ENCODE measurements around the gene WWOX. TPM values are rescaled to one million over a fixed set of nuclear protein-coding genes. Genes with fewer than 3 reads are reported as not detected.

WWOX gene
- total RNA-seq, 2 donors from 2014 or later = 30.0 to 35.4 TPM

DNA sequence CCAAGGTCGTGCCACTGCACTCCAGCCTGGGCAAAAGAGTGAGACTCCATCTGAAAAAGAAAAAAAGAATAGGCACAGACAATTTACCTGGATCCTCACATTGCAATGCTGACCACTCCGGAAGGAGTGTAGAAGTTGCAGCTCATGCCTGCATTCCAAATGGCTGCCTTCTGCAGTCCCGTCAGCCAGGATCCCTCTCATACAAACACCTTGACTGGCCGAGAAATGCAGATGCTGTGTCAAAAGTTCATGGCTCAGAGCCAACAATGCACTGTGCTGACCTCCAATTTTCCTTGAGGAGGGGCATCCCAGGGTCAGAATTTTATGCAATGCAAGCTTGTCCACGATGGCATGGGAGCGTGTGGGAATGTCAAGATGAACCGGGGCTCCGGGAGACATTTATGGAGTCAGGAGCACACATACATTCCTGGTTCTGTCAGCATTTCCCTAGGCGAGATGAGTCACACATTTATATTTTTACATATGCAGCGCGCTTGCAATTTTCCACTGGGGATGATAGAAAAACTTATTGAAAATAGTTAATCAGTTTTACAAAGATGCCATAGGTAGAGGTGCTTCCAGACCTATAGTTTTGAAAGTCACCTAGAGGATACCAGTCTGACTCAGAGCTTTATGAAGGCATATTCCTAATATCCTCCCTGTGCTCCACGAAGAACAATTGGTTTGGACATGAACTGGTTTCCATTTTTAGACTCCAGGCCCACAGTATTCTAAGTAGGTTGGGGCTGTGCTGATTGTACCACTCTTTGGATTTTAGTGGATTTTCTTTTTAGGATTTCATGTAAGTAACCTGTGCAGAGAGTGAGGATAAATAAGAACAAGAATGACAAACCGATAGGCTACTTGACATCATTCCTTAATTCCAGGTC lies 886.5 kb downstream of the WWOX start:
- Histone ChIP-seq H3K9ac (ENCODE audit: extremely low read depth, low read length, poor library complexity, severe bottlenecking) (no peak overlapping the region), H3K4me1 (ENCODE audit: control insufficient read depth, insufficient read depth, low read length) (no peaks in the 10 kb centered on the region), H3K9me3 (ENCODE audit: control insufficient read depth, low read length) (no peaks in the 10 kb centered on the region), H3K27ac (ENCODE audit: low read depth, low read length) (no peak overlapping the region), H3K36me3 (ENCODE audit: control insufficient read depth, insufficient read depth, low read length) (no peaks in the 10 kb centered on the region), H3K27me3 (ENCODE audit: control insufficient read depth, insufficient read depth, low read length, poor library complexity, severe bottlenecking) (no peaks in the 10 kb centered on the region), H3K4me3 (ENCODE audit: low read length) (no peak overlapping the region)
- DNase-seq = no peak
- peaks cover 2% of the 10 kb centered on the region for H3K27me3 Mint-ChIP-seq (ENCODE audit: insufficient read depth)
- H3K9me3 Mint-ChIP-seq = no peaks in the 10 kb centered on the region
- peaks cover 7% of the 10 kb centered on the region for H3K4me1 Mint-ChIP-seq
- no peak overlapping the region for H3K4me3 Mint-ChIP-seq
- WGBS, 2 experiments (ENCODE audit: insufficient coverage in 1 of 2, insufficient read length in 1 of 2) = 94 to 95% methylated on average over 7 to 13 of the region's 13 CpGs
- TF ChIP-seq, protein P1, sequence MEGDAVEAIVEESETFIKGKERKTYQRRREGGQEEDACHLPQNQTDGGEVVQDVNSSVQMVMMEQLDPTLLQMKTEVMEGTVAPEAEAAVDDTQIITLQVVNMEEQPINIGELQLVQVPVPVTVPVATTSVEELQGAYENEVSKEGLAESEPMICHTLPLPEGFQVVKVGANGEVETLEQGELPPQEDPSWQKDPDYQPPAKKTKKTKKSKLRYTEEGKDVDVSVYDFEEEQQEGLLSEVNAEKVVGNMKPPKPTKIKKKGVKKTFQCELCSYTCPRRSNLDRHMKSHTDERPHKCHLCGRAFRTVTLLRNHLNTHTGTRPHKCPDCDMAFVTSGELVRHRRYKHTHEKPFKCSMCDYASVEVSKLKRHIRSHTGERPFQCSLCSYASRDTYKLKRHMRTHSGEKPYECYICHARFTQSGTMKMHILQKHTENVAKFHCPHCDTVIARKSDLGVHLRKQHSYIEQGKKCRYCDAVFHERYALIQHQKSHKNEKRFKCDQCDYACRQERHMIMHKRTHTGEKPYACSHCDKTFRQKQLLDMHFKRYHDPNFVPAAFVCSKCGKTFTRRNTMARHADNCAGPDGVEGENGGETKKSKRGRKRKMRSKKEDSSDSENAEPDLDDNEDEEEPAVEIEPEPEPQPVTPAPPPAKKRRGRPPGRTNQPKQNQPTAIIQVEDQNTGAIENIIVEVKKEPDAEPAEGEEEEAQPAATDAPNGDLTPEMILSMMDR (conservative IDR thresholded peaks at IDR 0.05) = no peak
- no peak overlapping the region for H3K27ac Mint-ChIP-seq
- no peaks in the 10 kb centered on the region for H3K36me3 Mint-ChIP-seq (ENCODE audit: low read depth)

DNA sequence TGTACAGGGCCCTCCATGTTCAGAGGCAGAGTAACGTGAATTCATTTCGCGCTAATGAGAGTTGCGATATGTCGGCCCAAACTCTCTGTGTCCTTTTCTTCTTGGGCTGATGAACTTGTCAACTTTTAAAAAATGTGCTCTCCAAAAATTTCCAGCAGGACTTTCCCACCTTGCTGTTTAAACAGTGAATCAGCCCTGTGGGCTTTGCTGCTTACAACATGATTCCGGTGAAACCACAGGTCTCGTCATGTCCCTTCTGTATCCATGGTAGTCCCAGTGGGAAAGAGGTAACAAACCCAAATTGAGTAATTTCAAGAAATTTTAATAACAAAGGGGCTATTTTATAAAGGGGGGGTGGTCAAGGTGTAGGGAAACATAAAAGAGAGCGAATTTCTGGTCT lies 888.2 kb downstream of the WWOX start:
- no peaks in the 10 kb centered on the region for H3K36me3 ChIP-seq (ENCODE audit: control insufficient read depth, insufficient read depth, low read length)

DNA sequence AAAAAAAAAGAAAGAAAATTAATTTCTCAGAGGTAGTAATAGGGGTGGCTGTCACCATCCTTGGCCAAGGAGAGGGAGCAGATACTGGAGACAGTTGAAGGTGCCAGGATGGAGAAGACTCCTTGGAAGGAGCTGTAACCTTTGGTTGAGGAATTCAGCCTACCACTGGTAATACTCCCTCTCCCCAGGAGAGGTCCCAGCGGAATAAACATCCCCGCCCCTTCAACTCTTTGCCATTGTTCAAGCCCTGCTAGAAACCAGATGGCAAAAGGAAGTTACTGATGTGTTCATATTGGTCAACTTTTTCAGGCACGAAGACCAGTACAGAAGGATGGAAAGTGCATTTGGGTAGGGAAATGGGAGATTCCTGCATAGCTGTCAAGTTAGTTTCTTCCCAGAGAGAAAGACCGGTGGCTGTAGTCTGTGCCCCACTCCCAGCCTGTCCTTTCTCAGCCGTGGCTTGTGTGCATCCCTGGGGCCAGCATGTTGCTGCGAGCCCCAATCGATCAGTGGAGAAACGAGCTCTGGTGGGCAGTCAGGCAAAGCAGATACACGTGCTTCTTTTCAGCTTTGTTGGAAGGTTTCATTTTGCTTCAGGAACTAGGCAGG lies 889.0 kb downstream of the WWOX start:
- WGBS, 2 experiments (ENCODE audit: insufficient coverage in 1 of 2, insufficient read length in 1 of 2) = 61 to 75% methylated on average over 4 to 9 of the region's 9 CpGs
- Histone ChIP-seq H3K36me3 (ENCODE audit: control insufficient read depth, insufficient read depth, low read length) (no peaks in the 10 kb centered on the region), H3K9me3 (ENCODE audit: control insufficient read depth, low read length) (no peaks in the 10 kb centered on the region), H3K9ac (ENCODE audit: extremely low read depth, low read length, poor library complexity, severe bottlenecking) (no peak overlapping the region), H3K27me3 (ENCODE audit: control insufficient read depth, insufficient read depth, low read length, poor library complexity, severe bottlenecking) (no peaks in the 10 kb centered on the region), H3K4me1 (ENCODE audit: control insufficient read depth, insufficient read depth, low read length) (no peaks in the 10 kb centered on the region), H3K4me3 (ENCODE audit: low read length) (no peak overlapping the region), H3K27ac (ENCODE audit: low read depth, low read length) (no peak overlapping the region)
- Mint-ChIP-seq H3K9me3 (no peaks in the 10 kb centered on the region), H3K4me1 (peaks cover 10% of the 10 kb centered on the region), H3K27me3 (ENCODE audit: insufficient read depth) (peaks cover 2% of the 10 kb centered on the region), H3K27ac (no peak overlapping the region), H3K36me3 (ENCODE audit: low read depth) (no peaks in the 10 kb centered on the region), H3K4me3 (no peak overlapping the region)
- DNase-seq = peak; percentile 76
- TF ChIP-seq, protein P1 (conservative IDR thresholded peaks at IDR 0.05) = peak; percentile 75

More for the DNA sequence above, 888.2 kb downstream of the WWOX start:
- H3K4me1 ChIP-seq (ENCODE audit: control insufficient read depth, insufficient read depth, low read length) = no peaks in the 10 kb centered on the region
- TF ChIP-seq, protein P1 (conservative IDR thresholded peaks at IDR 0.05) = no peak
- no peaks in the 10 kb centered on the region for H3K9me3 Mint-ChIP-seq
- DNase-seq = no peak
- H3K4me3 ChIP-seq (ENCODE audit: low read length) = no peak overlapping the region
- no peak overlapping the region for H3K27ac ChIP-seq (ENCODE audit: low read depth, low read length)
- H3K4me1 Mint-ChIP-seq = peaks cover 7% of the 10 kb centered on the region
- no peak overlapping the region for H3K9ac ChIP-seq (ENCODE audit: extremely low read depth, low read length, poor library complexity, severe bottlenecking)
- H3K4me3 Mint-ChIP-seq = no peak overlapping the region
- H3K36me3 Mint-ChIP-seq (ENCODE audit: low read depth) = no peaks in the 10 kb centered on the region
- H3K27ac Mint-ChIP-seq = no peak overlapping the region
- no peaks in the 10 kb centered on the region for H3K9me3 ChIP-seq (ENCODE audit: control insufficient read depth, low read length)
- 88 to 95% methylated on average over 6 to 8 of the region's 8 CpGs for WGBS, 2 experiments (ENCODE audit: insufficient coverage in 1 of 2, insufficient read length in 1 of 2)
- H3K27me3 Mint-ChIP-seq (ENCODE audit: insufficient read depth) = peaks cover 2% of the 10 kb centered on the region
- H3K27me3 ChIP-seq (ENCODE audit: control insufficient read depth, insufficient read depth, low read length, poor library complexity, severe bottlenecking) = no peaks in the 10 kb centered on the region

Data from endodermal cell (in vitro differentiated cells).